ENCODE data around the gene ARHGAP27.

GRCh38 chr17:45386178-45386577, 46.5 kb downstream of the ARHGAP27 start:
- no peak for TF ChIP-seq CTCF (IDR thresholded peaks at IDR 0.05 in 2 of 3, conservative IDR thresholded peaks at IDR 0.05 in 1 of 3; ENCODE audit: insufficient read depth in 2 of 3, low read depth in 1 of 3, low read length in 3 of 3)
- no peak for TF ChIP-seq EP300 (IDR thresholded peaks at IDR 0.05; ENCODE audit: low read length)
- no peak for TF ChIP-seq KDM1A (IDR thresholded peaks at IDR 0.05)
- TF ChIP-seq TCF15 (CRISPR knock-in tag; IDR thresholded peaks at IDR 0.05), result no peak
- no peak for TF ChIP-seq JUN (IDR thresholded peaks at IDR 0.05; ENCODE audit: borderline replicate concordance, low read depth, low read length)
- TF ChIP-seq JUN (CRISPR knock-in tag; IDR thresholded peaks at IDR 0.05; ENCODE audit: borderline replicate concordance), result no peak
- TF ChIP-seq TAF1 (IDR thresholded peaks at IDR 0.05; ENCODE audit: control insufficient read depth, extremely low read depth, insufficient read depth, low read length, severe bottlenecking), result no peak
- no peak for TF ChIP-seq SIRT6 (IDR thresholded peaks at IDR 0.05; ENCODE audit: low read depth, low read length)
- no peak for TF ChIP-seq SIN3A (IDR thresholded peaks at IDR 0.05; ENCODE audit: borderline replicate concordance in 2 of 2, control insufficient read depth in 1 of 2, low read depth in 2 of 2, low read length in 2 of 2)
- no peak for TF ChIP-seq OTX1 (CRISPR knock-in tag; IDR thresholded peaks at IDR 0.05)
- no peak for TF ChIP-seq SRSF3 (IDR thresholded peaks at IDR 0.05; ENCODE audit: insufficient read depth, low read length)
